ENCODE data around the gene EGFR. TPM values are rescaled to one million over a fixed set of nuclear protein-coding genes. Genes with fewer than 3 reads are reported as not detected.

The EGFR gene
- total and polyA plus RNA-seq, 4 donors = 24.1 to 57.6 (median 29.9) TPM

- peak in 1 of 6 donors; percentile 87 for DNase-seq (ENCODE audit: low read depth in 4 of 6, low spot score in 6 of 6)
- Histone ChIP-seq H3K36me3 (ENCODE audit: control insufficient read depth, insufficient read depth, low read length) (peaks cover 15% of the 10 kb centered on the region), H3K4me3 (ENCODE audit: low read depth, low read length) (no peak overlapping the region), H3K4me1 (ENCODE audit: control insufficient read depth, insufficient read depth, low read length) (peaks cover 36% of the 10 kb centered on the region), H3K27me3 (ENCODE audit: control insufficient read depth, insufficient read depth, low read length) (no peaks in the 10 kb centered on the region), H3K27ac (ENCODE audit: low read depth, low read length) (no peak overlapping the region), H3K9me3 (ENCODE audit: control insufficient read depth, insufficient read depth, low read length) (no peaks in the 10 kb centered on the region)
- no CpG with 5 or more reads among the region's 7 CpGs for WGBS (ENCODE audit: insufficient coverage)
Measured at GRCh38 chr7:55192723-55193122, 173.9 kb downstream of the EGFR start.

- no peaks in the 10 kb centered on the region for H3K9me3 ChIP-seq (ENCODE audit: control insufficient read depth, insufficient read depth, low read length)
- no peak for DNase-seq (ENCODE audit: low read depth in 4 of 6, low spot score in 6 of 6)
- WGBS (ENCODE audit: insufficient coverage) = 71% methylated on average over 9 of the region's 9 CpGs
- no peak overlapping the region for H3K4me3 ChIP-seq (ENCODE audit: low read depth, low read length)
- H3K36me3 ChIP-seq (ENCODE audit: control insufficient read depth, insufficient read depth, low read length) = peaks cover 13% of the 10 kb centered on the region
- no peaks in the 10 kb centered on the region for H3K27me3 ChIP-seq (ENCODE audit: control insufficient read depth, insufficient read depth, low read length)
- peaks cover 31% of the 10 kb centered on the region for H3K4me1 ChIP-seq (ENCODE audit: control insufficient read depth, insufficient read depth, low read length)
- no peak overlapping the region for H3K27ac ChIP-seq (ENCODE audit: low read depth, low read length)
Measured at GRCh38 chr7:55193245-55193644, 174.4 kb downstream of the EGFR start.

- no peaks in the 10 kb centered on the region for H3K9me3 ChIP-seq (ENCODE audit: control insufficient read depth, insufficient read depth, low read length)
- H3K36me3 ChIP-seq (ENCODE audit: control insufficient read depth, insufficient read depth, low read length) = peaks cover 13% of the 10 kb centered on the region
- peaks cover 26% of the 10 kb centered on the region for H3K4me1 ChIP-seq (ENCODE audit: control insufficient read depth, insufficient read depth, low read length)
- DNase-seq (ENCODE audit: low read depth in 4 of 6, low spot score in 6 of 6) = no peak
- H3K4me3 ChIP-seq (ENCODE audit: low read depth, low read length) = no peak overlapping the region
- H3K27ac ChIP-seq (ENCODE audit: low read depth, low read length) = no peak overlapping the region
- WGBS (ENCODE audit: insufficient coverage) = 89% methylated on average over 5 of the region's 6 CpGs
- no peaks in the 10 kb centered on the region for H3K27me3 ChIP-seq (ENCODE audit: control insufficient read depth, insufficient read depth, low read length)
Measured at GRCh38 chr7:55194522-55194921, 175.7 kb downstream of the EGFR start.

- no CpG with 5 or more reads among the region's 8 CpGs for WGBS (ENCODE audit: insufficient coverage)
- H3K4me3 ChIP-seq (ENCODE audit: low read depth, low read length) = no peak overlapping the region
- H3K9me3 ChIP-seq (ENCODE audit: control insufficient read depth, insufficient read depth, low read length) = no peaks in the 10 kb centered on the region
- H3K27ac ChIP-seq (ENCODE audit: low read depth, low read length) = no peak overlapping the region
- DNase-seq (ENCODE audit: low read depth in 4 of 6, low spot score in 6 of 6) = no peak
- peaks cover 4% of the 10 kb centered on the region for H3K4me1 ChIP-seq (ENCODE audit: control insufficient read depth, insufficient read depth, low read length)
- H3K36me3 ChIP-seq (ENCODE audit: control insufficient read depth, insufficient read depth, low read length) = peaks cover 20% of the 10 kb centered on the region
- no peaks in the 10 kb centered on the region for H3K27me3 ChIP-seq (ENCODE audit: control insufficient read depth, insufficient read depth, low read length)
Measured at GRCh38 chr7:55198634-55199392, 180.0 kb downstream of the EGFR start.

GRCh38 chr7:55199418-55199817, 180.6 kb downstream of the EGFR start:
- no CpG with 5 or more reads among the region's 1 CpG for WGBS (ENCODE audit: insufficient coverage)
- no peak overlapping the region for H3K27ac ChIP-seq (ENCODE audit: low read depth, low read length)
- no peaks in the 10 kb centered on the region for H3K27me3 ChIP-seq (ENCODE audit: control insufficient read depth, insufficient read depth, low read length)
- peaks cover 4% of the 10 kb centered on the region for H3K4me1 ChIP-seq (ENCODE audit: control insufficient read depth, insufficient read depth, low read length)
- no peak overlapping the region for H3K4me3 ChIP-seq (ENCODE audit: low read depth, low read length)
- no peak for DNase-seq (ENCODE audit: low read depth in 4 of 6, low spot score in 6 of 6)
- H3K36me3 ChIP-seq (ENCODE audit: control insufficient read depth, insufficient read depth, low read length) = peaks cover 24% of the 10 kb centered on the region
- no peaks in the 10 kb centered on the region for H3K9me3 ChIP-seq (ENCODE audit: control insufficient read depth, insufficient read depth, low read length)

GRCh38 chr7:55200441-55200840, 181.6 kb downstream of the EGFR start:
- no peaks in the 10 kb centered on the region for H3K27me3 ChIP-seq (ENCODE audit: control insufficient read depth, insufficient read depth, low read length)
- DNase-seq (ENCODE audit: low read depth in 4 of 6, low spot score in 6 of 6) = no peak
- H3K4me1 ChIP-seq (ENCODE audit: control insufficient read depth, insufficient read depth, low read length) = peaks cover 4% of the 10 kb centered on the region
- peaks cover 33% of the 10 kb centered on the region for H3K36me3 ChIP-seq (ENCODE audit: control insufficient read depth, insufficient read depth, low read length)
- H3K27ac ChIP-seq (ENCODE audit: low read depth, low read length) = no peak overlapping the region
- WGBS (ENCODE audit: insufficient coverage) = 95% methylated on average over 10 of the region's 11 CpGs
- H3K4me3 ChIP-seq (ENCODE audit: low read depth, low read length) = no peak overlapping the region
- no peaks in the 10 kb centered on the region for H3K9me3 ChIP-seq (ENCODE audit: control insufficient read depth, insufficient read depth, low read length)

- no peaks in the 10 kb centered on the region for H3K27me3 ChIP-seq (ENCODE audit: control insufficient read depth, insufficient read depth, low read length)
- H3K36me3 ChIP-seq (ENCODE audit: control insufficient read depth, insufficient read depth, low read length) = peaks cover 33% of the 10 kb centered on the region
- H3K4me1 ChIP-seq (ENCODE audit: control insufficient read depth, insufficient read depth, low read length) = peaks cover 4% of the 10 kb centered on the region
- no peak for DNase-seq (ENCODE audit: low read depth in 4 of 6, low spot score in 6 of 6)
- 83% methylated on average over 13 of the region's 13 CpGs for WGBS (ENCODE audit: insufficient coverage)
- no peaks in the 10 kb centered on the region for H3K9me3 ChIP-seq (ENCODE audit: control insufficient read depth, insufficient read depth, low read length)
- H3K4me3 ChIP-seq (ENCODE audit: low read depth, low read length) = no peak overlapping the region
- no peak overlapping the region for H3K27ac ChIP-seq (ENCODE audit: low read depth, low read length)
Measured at GRCh38 chr7:55202150-55202913, 183.5 kb downstream of the EGFR start.

- no peak for DNase-seq (ENCODE audit: low read depth in 4 of 6, low spot score in 6 of 6)
- Histone ChIP-seq H3K4me3 (ENCODE audit: low read depth, low read length) (no peak overlapping the region), H3K27me3 (ENCODE audit: control insufficient read depth, insufficient read depth, low read length) (no peaks in the 10 kb centered on the region), H3K9me3 (ENCODE audit: control insufficient read depth, insufficient read depth, low read length) (no peaks in the 10 kb centered on the region), H3K4me1 (ENCODE audit: control insufficient read depth, insufficient read depth, low read length) (peaks cover 4% of the 10 kb centered on the region), H3K27ac (ENCODE audit: low read depth, low read length) (no peak overlapping the region), H3K36me3 (ENCODE audit: control insufficient read depth, insufficient read depth, low read length) (peaks cover 33% of the 10 kb centered on the region)
- 89% methylated on average over 6 of the region's 7 CpGs for WGBS (ENCODE audit: insufficient coverage)
Measured at GRCh38 chr7:55203300-55203699, 184.5 kb downstream of the EGFR start.

GRCh38 chr7:55205124-55205955, 186.5 kb downstream of the EGFR start:
- Histone ChIP-seq H3K4me3 (ENCODE audit: low read depth, low read length) (no peak overlapping the region), H3K4me1 (ENCODE audit: control insufficient read depth, insufficient read depth, low read length) (peaks cover 4% of the 10 kb centered on the region), H3K36me3 (ENCODE audit: control insufficient read depth, insufficient read depth, low read length) (peaks cover 31% of the 10 kb centered on the region), H3K9me3 (ENCODE audit: control insufficient read depth, insufficient read depth, low read length) (no peaks in the 10 kb centered on the region), H3K27me3 (ENCODE audit: control insufficient read depth, insufficient read depth, low read length) (no peaks in the 10 kb centered on the region), H3K27ac (ENCODE audit: low read depth, low read length) (no peak overlapping the region)
- no peak for DNase-seq (ENCODE audit: low read depth in 4 of 6, low spot score in 6 of 6)
- WGBS (ENCODE audit: insufficient coverage) = 90% methylated on average over 14 of the region's 16 CpGs
